ENCODE data around the gene RFWD3. TPM values are rescaled to one million over a fixed set of nuclear protein-coding genes. Genes with fewer than 3 reads are reported as not detected.

The RFWD3 gene
- total and polyA plus RNA-seq, 2 of the 13 experiments (the other 11 are each of a cell fraction or from before 2014, with no cell fraction given), result 23.4 to 62.6 TPM

GRCh38 chr16:74700438-74701225 lies 34.0 kb upstream of the RFWD3 start, which contains the start of gene MLKL (continued):
- TF ChIP-seq ZNF589 (CRISPR knock-in tag; conservative IDR thresholded peaks at IDR 0.05) (no peak; the same call in 1 of the 2 replicates), ZFY (CRISPR knock-in tag; IDR thresholded peaks at IDR 0.05) (peak; percentile 83), FOXP1 (IDR thresholded peaks at IDR 0.05) (no peak), FOXP1 (CRISPR knock-in tag; IDR thresholded peaks at IDR 0.05) (no peak; the same call in 1 of the 2 replicates), SALL1 (CRISPR knock-in tag; IDR thresholded peaks at IDR 0.05) (peak; percentile 76), IRF2 (CRISPR knock-in tag; IDR thresholded peaks at IDR 0.05) (peak; percentile 87), ZIK1 (CRISPR knock-in tag; IDR thresholded peaks at IDR 0.05; ENCODE audit: borderline replicate concordance, low read depth) (0 out of 2 replicates have a peak, but pooled peaks have one; percentile 50), ZSCAN29 (CRISPR knock-in tag; conservative IDR thresholded peaks at IDR 0.05) (peak; percentile 82), BCL6 (CRISPR knock-in tag; IDR thresholded peaks at IDR 0.05) (peak; percentile 90), JUNB (CRISPR knock-in tag; IDR thresholded peaks at IDR 0.05; ENCODE audit: borderline replicate concordance) (no peak), ZMYM4 (CRISPR knock-in tag; IDR thresholded peaks at IDR 0.05) (peak; percentile 88), MLLT10 (CRISPR knock-in tag; IDR thresholded peaks at IDR 0.05) (no peak), HNF4G (IDR thresholded peaks at IDR 0.05; ENCODE audit: borderline replicate concordance, low read depth, low read length) (no peak), HNF4G (CRISPR knock-in tag; IDR thresholded peaks at IDR 0.05; ENCODE audit: borderline replicate concordance, low read depth) (0 out of 2 replicates have a peak, but pooled peaks have one; percentile 45), ZNF451 (CRISPR knock-in tag; IDR thresholded peaks at IDR 0.05) (peak; percentile 40; the same call in 1 of the 2 replicates), TFAP4 (IDR thresholded peaks at IDR 0.05; ENCODE audit: borderline replicate concordance, low read depth) (no peak; the same call in 1 of the 2 replicates), MZF1 (CRISPR knock-in tag; IDR thresholded peaks at IDR 0.05; ENCODE audit: borderline replicate concordance) (no peak), KDM3A (CRISPR knock-in tag; IDR thresholded peaks at IDR 0.05; ENCODE audit: low read depth) (peak; percentile 66; the same call in 1 of the 2 replicates), SOX13 (IDR thresholded peaks at IDR 0.05) (no peak), SOX13 (CRISPR knock-in tag; conservative IDR thresholded peaks at IDR 0.05 in 1 of 2, IDR thresholded peaks at IDR 0.05 in 1 of 2) (0 out of 4 replicates have a peak, but pooled peaks of 1 of the 2 experiments have one; percentile 40), ZFP36 (IDR thresholded peaks at IDR 0.05; ENCODE audit: borderline replicate concordance, low read depth, low read length, partially characterized antibody) (no peak), HMGXB3 (CRISPR knock-in tag; IDR thresholded peaks at IDR 0.05; ENCODE audit: borderline replicate concordance) (peak; percentile 67; the same call in 1 of the 2 replicates), RAD51 (IDR thresholded peaks at IDR 0.05; ENCODE audit: borderline replicate concordance) (no peak), ZNF205 (CRISPR knock-in tag; IDR thresholded peaks at IDR 0.05) (peak; percentile 80; the same call in 1 of the 2 replicates), NONO (IDR thresholded peaks at IDR 0.05) (no peak), NONO (CRISPR knock-in tag; conservative IDR thresholded peaks at IDR 0.05) (peak; percentile 87)

All from HepG2 (cell line).